Measurements from ENCODE around the gene HSP90AB1.
A peak's percentile ranks its signal among the peaks of the same experiment; 100 is the strongest.

HSP90AB1 gene

DNA sequence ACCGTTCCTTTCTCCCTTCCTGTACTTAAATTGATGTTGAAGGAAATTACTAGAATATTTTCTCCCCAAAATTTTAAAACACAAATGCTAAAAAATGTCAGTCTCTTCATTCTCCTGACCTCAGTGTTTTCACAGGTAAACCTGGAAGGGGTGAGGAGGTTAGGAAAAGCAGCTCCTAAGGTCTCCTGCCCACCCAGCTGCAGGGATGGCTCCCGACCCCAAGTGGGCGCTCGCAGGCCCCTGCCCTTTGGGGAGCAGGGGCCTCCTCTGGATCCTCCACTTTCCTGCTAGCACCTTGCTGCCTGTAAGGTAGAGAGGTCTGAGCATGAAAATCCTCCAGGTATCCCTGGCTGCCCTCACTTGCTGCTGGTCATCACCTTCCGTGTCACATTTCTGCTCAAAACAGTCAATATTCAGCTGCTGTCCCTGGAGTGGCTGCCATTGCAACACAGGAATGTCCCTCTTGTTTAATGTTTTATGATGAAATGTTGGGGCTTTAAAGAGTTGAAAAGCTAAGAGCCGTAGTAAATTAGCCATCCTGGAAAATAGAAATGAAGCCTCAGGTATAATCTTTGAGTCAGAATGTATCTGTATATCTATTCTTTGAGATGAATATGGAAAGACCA lies 10.9 kb upstream of the HSP90AB1 start:
- DNase-seq, result no peak

DNA sequence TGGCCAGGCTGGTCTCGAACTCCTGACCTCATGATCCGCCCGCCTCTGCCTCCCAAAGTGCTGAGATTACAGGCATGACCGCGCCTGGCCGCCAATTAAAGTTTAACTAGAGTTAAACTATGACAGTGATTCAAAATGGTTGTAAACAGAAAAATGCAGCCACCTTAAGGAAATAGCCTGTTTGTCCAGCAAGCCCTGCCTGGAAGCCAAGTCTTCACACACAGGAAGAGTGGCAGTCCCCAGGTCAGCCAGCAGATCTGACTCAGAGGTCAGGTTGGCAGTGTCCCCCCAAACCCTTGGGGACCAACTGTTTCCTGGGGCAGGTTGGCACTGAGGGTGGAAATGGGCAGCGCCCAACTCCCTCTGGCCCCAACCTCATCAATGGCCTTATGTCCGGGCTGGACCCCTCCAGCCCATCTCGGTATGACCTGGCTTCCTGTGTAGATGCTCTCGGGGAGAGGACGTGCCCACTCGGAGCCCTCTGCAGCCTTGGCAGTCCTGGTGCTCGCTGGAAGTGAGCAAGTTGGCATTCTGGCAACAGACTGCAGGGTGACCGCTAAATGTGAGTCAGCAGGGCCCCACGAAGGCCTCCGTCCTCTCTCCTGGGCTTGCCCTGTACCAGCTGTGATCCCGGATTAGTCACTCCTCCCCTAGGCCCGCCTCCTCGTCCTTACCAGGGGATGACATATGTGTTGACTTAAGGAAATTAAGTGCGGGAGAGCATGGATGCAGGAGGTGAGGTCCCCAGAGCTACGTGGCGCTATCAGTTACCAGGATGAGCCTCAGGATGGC lies 9.7 kb upstream of the HSP90AB1 start:
- DNase-seq, result peak; percentile 96

DNA sequence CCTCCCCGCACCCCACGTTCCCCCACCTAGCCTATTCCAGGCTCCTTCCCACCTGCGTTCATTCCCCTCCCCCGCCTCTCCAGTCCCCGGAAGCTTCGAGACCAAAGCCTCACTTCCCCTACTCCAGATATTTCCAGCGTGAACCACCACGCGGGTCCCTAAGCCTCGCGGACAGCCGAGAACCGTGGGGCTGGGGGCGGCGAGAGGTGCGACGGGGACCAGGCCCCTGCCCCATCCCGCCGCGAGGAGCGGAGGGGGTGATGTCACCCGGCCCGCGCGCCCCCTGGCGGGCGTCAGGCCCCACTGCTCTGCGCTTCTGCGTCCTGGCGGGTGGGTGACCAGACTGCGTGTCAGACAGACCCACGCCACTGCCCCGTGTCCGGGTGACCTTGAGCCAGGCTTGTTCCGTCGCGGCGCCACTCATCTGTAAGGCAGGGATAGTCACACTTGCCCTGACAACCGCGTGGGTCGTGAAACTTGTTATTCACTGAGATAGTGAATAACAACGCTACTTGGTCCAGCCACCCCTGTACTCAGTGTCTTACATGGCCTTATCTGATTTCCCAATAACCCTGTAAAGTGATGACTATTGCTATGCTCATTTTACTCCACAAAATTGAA lies 9.0 kb upstream of the HSP90AB1 start:
- peak; percentile 73 for DNase-seq

DNA sequence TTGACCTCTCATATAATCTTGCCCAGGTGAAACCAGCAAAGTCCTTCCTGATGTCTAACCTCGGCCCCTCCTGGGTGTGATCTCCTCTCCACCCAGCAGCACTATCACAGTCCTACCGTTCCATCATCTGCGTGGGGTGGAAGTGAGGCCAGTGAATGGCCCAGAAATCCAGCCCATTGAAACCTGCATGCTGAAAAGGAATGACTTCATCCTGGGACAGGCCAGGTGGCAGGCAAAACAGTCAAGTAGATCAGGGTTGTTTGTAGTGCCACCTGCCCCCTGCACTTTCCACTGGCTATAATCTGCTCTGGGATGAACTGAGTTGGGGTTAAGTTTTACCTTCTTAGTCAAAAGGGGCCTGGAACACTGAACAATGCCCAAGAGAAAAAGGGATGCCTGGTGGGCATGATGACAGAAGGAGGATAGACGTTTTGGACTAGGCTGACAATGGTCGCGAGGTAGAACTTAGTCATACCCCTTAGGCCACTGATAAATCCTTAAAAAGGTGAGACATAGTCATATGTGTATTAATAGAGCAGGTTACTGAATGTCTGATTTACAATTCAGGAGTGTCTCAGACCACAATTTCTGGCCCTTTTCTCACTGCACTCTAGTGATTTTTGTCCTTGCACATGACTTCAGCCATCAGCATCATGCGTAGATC lies 8.1 kb upstream of the HSP90AB1 start:
- DNase-seq, result no peak

GRCh38 chr6:44243345-44243744 lies 3.6 kb upstream of the HSP90AB1 start:
- no peak for DNase-seq

- DNase-seq, result no peak
Observed at GRCh38 chr6:44245391-44245911, 1.4 kb upstream of the HSP90AB1 start.

- peak; percentile 84 for DNase-seq
Observed at GRCh38 chr6:44245912-44246662, 814 bp upstream of the HSP90AB1 start.

GRCh38 chr6:44247338-44248302 lies 719 bp downstream of the HSP90AB1 start:
- peak; percentile 58 for DNase-seq

DNA sequence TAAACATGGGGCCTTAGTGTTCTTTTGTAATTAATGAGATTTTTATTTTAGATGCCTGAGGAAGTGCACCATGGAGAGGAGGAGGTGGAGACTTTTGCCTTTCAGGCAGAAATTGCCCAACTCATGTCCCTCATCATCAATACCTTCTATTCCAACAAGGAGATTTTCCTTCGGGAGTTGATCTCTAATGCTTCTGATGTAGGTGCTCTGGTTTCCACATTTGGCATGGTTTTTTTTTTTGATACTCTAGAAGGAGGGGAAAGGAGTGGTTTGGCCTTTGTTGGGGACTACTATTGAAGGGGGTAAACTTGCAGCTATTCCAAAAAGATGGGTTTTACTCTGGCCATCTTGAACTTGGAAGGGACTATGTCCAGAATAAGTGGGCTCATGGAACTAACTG lies 1.7 kb downstream of the HSP90AB1 start:
- no peak for DNase-seq

DNA sequence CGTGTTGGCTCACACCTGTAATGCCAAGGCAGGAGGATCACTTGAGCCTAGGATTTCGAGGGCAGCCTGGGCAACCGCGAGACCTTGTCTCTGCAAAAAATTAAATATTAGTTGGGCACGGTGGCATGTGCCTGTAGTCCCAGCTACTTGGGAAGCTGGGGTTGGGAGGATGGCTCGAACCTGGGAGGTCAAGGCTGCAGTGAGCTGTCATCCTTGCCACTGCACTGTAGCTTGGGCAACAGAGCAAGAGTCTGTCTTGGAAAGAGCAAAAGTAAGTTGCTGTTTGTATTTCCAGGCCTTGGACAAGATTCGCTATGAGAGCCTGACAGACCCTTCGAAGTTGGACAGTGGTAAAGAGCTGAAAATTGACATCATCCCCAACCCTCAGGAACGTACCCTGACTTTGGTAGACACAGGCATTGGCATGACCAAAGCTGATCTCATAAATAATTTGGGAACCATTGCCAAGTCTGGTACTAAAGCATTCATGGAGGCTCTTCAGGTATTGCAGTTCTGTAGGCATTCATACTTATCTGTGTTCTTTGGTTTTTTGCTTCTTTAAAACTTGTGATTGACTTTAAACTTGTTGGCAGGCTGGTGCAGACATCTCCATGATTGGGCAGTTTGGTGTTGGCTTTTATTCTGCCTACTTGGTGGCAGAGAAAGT lies 2.3 kb downstream of the HSP90AB1 start:
- DNase-seq, result no peak

DNA sequence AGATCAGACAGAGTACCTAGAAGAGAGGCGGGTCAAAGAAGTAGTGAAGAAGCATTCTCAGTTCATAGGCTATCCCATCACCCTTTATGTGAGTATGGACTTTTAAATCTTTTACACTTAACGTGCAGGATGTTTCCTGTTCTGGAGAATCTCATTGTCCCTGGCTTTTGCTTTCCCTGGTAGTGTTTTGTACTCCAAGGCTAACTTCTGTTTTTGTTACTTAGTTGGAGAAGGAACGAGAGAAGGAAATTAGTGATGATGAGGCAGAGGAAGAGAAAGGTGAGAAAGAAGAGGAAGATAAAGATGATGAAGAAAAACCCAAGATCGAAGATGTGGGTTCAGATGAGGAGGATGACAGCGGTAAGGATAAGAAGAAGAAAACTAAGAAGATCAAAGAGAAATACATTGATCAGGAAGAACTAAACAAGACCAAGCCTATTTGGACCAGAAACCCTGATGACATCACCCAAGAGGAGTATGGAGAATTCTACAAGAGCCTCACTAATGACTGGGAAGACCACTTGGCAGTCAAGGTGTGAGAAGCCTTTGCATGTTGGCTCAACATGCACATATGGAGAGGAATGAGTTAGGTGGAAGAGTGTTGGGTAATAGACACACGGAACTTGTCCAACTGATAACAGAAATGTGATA lies 3.3 kb downstream of the HSP90AB1 start:
- no peak for DNase-seq

DNA sequence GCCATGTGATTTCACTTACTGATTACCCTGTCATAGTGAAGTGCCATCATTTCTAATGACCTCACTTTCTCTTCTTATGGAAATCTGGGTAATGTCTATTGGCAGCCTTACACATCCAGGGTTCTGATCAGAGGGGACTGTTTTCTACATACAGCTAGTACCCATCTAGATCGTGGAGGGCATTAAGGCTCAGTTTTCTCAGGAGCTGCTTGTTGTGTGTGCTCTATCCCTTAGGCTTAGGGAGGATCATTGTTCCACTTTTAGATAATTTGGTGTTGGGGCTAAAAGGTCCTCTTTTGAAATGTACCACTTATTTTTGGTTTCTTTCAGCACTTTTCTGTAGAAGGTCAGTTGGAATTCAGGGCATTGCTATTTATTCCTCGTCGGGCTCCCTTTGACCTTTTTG lies 3.8 kb downstream of the HSP90AB1 start:
- DNase-seq, result no peak

- DNase-seq, result no peak
Observed at GRCh38 chr6:44251576-44252524, 4.9 kb downstream of the HSP90AB1 start.

GRCh38 chr6:44253307-44254101 lies 6.6 kb downstream of the HSP90AB1 start:
- DNase-seq, result peak; percentile 43

- no peak for DNase-seq
Observed at GRCh38 chr6:44254191-44255104, 7.5 kb downstream of the HSP90AB1 start.

GRCh38 chr6:44255105-44255808 lies 8.4 kb downstream of the HSP90AB1 start:
- DNase-seq, result no peak

All from fibroblast of skin of scalp (primary cell).